Sigmoid colon (tissue), 4 donors: ENCODE measurements around the gene PRPF31.

Source experiments
- CTCF ChIP-seq, 4 experiments: fragments of 450-650 bp in 3 of 4; fragments of 200-600 bp in 1 of 4; IDR thresholded peaks; one replicate each; pipeline ENCODE4 v1.5.1; 2016 to 2019; ENCODE audit warnings: antibody characterized with exemption in 4 of 4, mild to moderate bottlenecking in 3 of 4, moderate library complexity in 2 of 4
- EP300 ChIP-seq, 4 donors: sonication (generic); formaldehyde crosslinking; IDR thresholded peaks; one replicate each; pipeline ENCODE4 v1.6.1; 2017; ENCODE audit warnings: antibody characterized with exemption in 4 of 4
- POLR2A ChIP-seq, 2 donors: fragments of 450-650 bp; IDR thresholded peaks; one replicate each; pipeline ENCODE4 v1.6.1; 2016; ENCODE audit warnings: antibody characterized with exemption in 2 of 2, mild to moderate bottlenecking in 2 of 2, moderate library complexity in 2 of 2

DNA sequence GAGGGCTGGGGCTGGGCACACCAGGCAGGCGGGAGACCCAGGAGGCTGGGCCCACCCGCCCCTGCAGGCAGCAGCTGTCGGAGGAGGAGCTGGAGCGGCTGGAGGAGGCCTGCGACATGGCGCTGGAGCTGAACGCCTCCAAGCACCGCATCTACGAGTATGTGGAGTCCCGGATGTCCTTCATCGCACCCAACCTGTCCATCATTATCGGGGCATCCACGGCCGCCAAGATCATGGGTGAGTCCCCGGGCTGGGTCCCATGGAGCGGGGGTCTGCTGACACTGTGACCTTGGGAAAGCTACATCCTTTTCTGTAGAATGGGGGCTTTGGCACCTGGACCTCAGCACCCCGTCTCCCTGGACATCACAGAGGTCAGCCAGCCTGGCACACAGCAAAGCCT, 8.1 kb downstream of the PRPF31 start:
- no peak for TF ChIP-seq CTCF (IDR thresholded peaks at IDR 0.05)
- no peak for TF ChIP-seq POLR2A (IDR thresholded peaks at IDR 0.05)
- no peak for TF ChIP-seq EP300 (IDR thresholded peaks at IDR 0.05)
